Mesendoderm (in vitro differentiated cells): ENCODE measurements around the gene C15orf61.

ENCODE experiments used
- DNase-seq: peaks from one replicate; pipeline ENCODE4 v3.0.0; 2013
- H2AK5ac ChIP-seq: 2 replicates; pipeline ENCODE4 v1.6.1; 2013; ENCODE audit warnings: low read length, inconsistent platforms
- H2BK120ac ChIP-seq: 2 replicates; pipeline ENCODE4 v1.6.1; 2013; ENCODE audit warnings: low read depth, mild to moderate bottlenecking, low read length, moderate library complexity, mixed read lengths
- H2BK15ac ChIP-seq: replicated peaks from 2 replicates; pipeline ENCODE4 v1.6.1; 2013; ENCODE audit warnings: low read depth, mild to moderate bottlenecking, moderate library complexity
- H2BK5ac ChIP-seq: 2 replicates; pipeline ENCODE4 v1.6.1; 2013; ENCODE audit warnings: low read length, inconsistent platforms
- H3K18ac ChIP-seq: 2 replicates; pipeline ENCODE4 v1.6.1; 2013; ENCODE audit warnings: mild to moderate bottlenecking, low read length, mixed read lengths
- H3K23ac ChIP-seq: one replicate; pipeline ENCODE4 v1.6.1; 2013; ENCODE audit warnings: low read length
- H3K27ac ChIP-seq: 2 replicates; pipeline ENCODE4 v1.5.1; 2013; ENCODE audit warnings: low read depth, mild to moderate bottlenecking, inconsistent platforms, low read length, moderate library complexity
- H3K27me3 ChIP-seq: 2 replicates; pipeline ENCODE4 v1.6.1; 2013; ENCODE audit warnings: low read length, control low read depth, mild to moderate bottlenecking, inconsistent platforms; ENCODE audit not compliant: insufficient read depth, poor library complexity
- H3K36me3 ChIP-seq: 2 replicates; pipeline ENCODE4 v1.6.1; 2013; ENCODE audit warnings: low read length, inconsistent platforms; ENCODE audit not compliant: control insufficient read depth, insufficient read depth
- H3K4ac ChIP-seq: one replicate; pipeline ENCODE4 v1.6.1; 2013; ENCODE audit warnings: low read depth, mild to moderate bottlenecking, low read length, moderate library complexity
- H3K4me1 ChIP-seq: 2 replicates; pipeline ENCODE4 v1.6.1; 2013; ENCODE audit warnings: low read depth, low read length, inconsistent platforms; ENCODE audit not compliant: control insufficient read depth
- H3K4me2 ChIP-seq: 2 replicates; pipeline ENCODE4 v1.6.1; 2013; ENCODE audit warnings: low read length
- H3K4me3 ChIP-seq: 2 replicates; pipeline ENCODE4 v1.5.1; 2013; ENCODE audit warnings: mild to moderate bottlenecking, low read length
- H3K56ac ChIP-seq: one replicate; pipeline ENCODE4 v1.6.1; 2013; ENCODE audit warnings: low read length
- H3K79me1 ChIP-seq: 2 replicates; pipeline ENCODE4 v1.6.1; 2013; ENCODE audit warnings: low read length, inconsistent platforms
- H3K79me2 ChIP-seq: 2 replicates; pipeline ENCODE4 v1.6.1; 2013; ENCODE audit warnings: mild to moderate bottlenecking, low read length; ENCODE audit not compliant: control insufficient read depth, insufficient read depth
- H3K9ac ChIP-seq: 2 replicates; pipeline ENCODE4 v1.6.1; 2013; ENCODE audit warnings: low read length, inconsistent platforms
- H4K5ac ChIP-seq: one replicate; pipeline ENCODE4 v1.6.1; 2013; ENCODE audit warnings: low read length
- H4K8ac ChIP-seq: one replicate; pipeline ENCODE4 v1.6.1; 2013; ENCODE audit warnings: low read depth, mild to moderate bottlenecking, control low read depth, low read length, moderate library complexity
- WGBS: extraction: QIAGEN DNeasy Blood & Tissue Kit; methylation state at CpG from one replicate; pipeline ENCODE4 v1.1.7; 2013; ENCODE audit warnings: low lambda C conversion rate, missing lambda C conversion rate; ENCODE audit not compliant: insufficient coverage; ENCODE audit errors: extremely low coverage; 5-methylcytosine and 5-hydroxymethylcytosine counted together

C15orf61 gene

DNA sequence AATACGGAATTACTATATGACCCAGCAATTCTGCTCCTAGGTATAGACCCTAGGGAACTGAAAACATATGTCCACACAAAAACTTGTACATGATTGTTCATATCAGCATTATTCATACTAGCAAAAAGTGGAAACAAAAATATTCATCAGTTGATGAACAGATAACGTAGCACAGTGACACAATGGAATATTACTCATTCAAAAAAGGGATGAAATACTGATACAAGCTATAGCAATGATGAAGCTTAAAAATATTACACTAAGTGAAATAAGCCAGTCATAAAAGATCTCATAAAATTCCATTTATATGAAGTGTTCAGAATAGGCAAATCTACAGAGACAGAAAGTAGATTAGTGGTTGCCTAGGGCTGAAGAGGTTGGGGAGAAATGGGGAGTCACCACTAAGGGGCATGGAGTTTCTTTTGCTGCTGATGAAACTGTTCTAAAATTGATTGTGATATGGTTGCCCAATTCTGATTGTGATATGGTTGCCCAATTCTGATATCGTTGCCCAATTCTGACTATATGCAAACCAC, 10.5 kb downstream of the C15orf61 start:
- Histone ChIP-seq H2BK15ac (no peak overlapping the region), H2BK5ac (no peak overlapping the region), H3K79me2 (no peaks in the 10 kb centered on the region), H3K56ac (no peak overlapping the region), H3K4me2 (no peak overlapping the region), H4K8ac (no peak overlapping the region), H3K4ac (no peak overlapping the region), H3K79me1 (no peaks in the 10 kb centered on the region), H2BK120ac (no peak overlapping the region), H3K4me3 (no peak overlapping the region), H4K5ac (no peak overlapping the region), H3K27ac (no peak overlapping the region), H3K27me3 (no peaks in the 10 kb centered on the region), H3K36me3 (no peaks in the 10 kb centered on the region), H3K23ac (no peak overlapping the region), H2AK5ac (no peak overlapping the region), H3K18ac (no peak overlapping the region), H3K4me1 (no peaks in the 10 kb centered on the region), H3K9ac (no peak overlapping the region)
- no CpG with 5 or more reads among the region's 3 CpGs for WGBS
- DNase-seq, result no peak

DNA sequence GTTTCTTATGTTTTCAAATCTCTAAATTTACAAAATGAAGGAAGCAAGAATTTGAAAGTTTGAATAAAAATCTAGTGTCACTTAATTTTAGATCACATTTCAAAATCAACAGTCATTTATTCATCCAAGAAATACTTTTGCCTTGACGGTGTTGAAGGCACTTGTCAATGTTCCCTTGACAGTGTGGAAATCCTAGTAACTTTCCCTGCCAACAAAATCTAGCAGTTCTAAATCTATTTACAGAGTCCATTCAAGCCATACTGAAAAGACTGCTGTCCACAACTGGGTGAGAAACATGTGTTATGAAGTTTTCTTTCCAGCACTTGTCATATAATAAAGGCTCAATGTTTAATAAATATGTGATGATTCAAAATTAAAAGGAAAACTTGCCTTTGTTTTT, 12.9 kb downstream of the C15orf61 start:
- Histone ChIP-seq H3K4ac (no peak overlapping the region), H3K9ac (no peak overlapping the region), H3K27me3 (no peaks in the 10 kb centered on the region), H2BK5ac (no peak overlapping the region), H3K27ac (no peak overlapping the region), H3K56ac (no peak overlapping the region), H2BK15ac (no peak overlapping the region), H3K79me2 (no peaks in the 10 kb centered on the region), H3K4me1 (no peaks in the 10 kb centered on the region), H2AK5ac (no peak overlapping the region), H3K79me1 (no peaks in the 10 kb centered on the region), H3K23ac (no peak overlapping the region), H3K4me2 (no peak overlapping the region), H3K36me3 (no peaks in the 10 kb centered on the region), H4K5ac (no peak overlapping the region), H4K8ac (no peak overlapping the region), H3K18ac (no peak overlapping the region), H2BK120ac (no peak overlapping the region), H3K4me3 (no peak overlapping the region)
- no CpG with 5 or more reads among the region's 1 CpG for WGBS
- no peak for DNase-seq

DNA sequence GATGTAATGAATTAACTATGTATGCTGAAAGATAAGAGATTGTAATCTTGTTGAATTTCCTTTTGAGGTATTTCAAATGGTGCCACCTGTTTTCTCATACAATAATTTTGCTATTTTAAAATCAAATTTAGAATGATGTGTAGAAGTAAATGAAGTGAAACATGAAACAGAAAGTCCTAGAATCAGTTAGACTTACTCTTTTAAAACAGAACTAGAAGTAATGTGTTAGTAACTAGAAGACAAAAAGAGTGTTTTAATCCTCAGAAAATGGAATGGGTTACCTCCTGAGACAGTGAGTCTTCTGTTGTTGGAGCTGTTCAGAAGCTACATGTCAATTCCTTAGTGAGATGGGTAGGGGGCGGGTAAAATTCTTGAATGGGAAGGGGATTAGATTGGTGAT, 13.4 kb downstream of the C15orf61 start:
- no peak overlapping the region for H3K4me3 ChIP-seq
- H3K27ac ChIP-seq, result no peak overlapping the region
- no peak overlapping the region for H3K18ac ChIP-seq
- H2BK15ac ChIP-seq, result no peak overlapping the region
- no peak overlapping the region for H2BK5ac ChIP-seq
- H4K8ac ChIP-seq, result no peak overlapping the region
- no peak overlapping the region for H3K4me2 ChIP-seq
- H3K4me1 ChIP-seq, result no peaks in the 10 kb centered on the region
- H4K5ac ChIP-seq, result no peak overlapping the region
- no peak overlapping the region for H3K9ac ChIP-seq
- H3K79me2 ChIP-seq, result no peaks in the 10 kb centered on the region
- no peaks in the 10 kb centered on the region for H3K27me3 ChIP-seq
- H3K4ac ChIP-seq, result no peak overlapping the region
- WGBS, result no CpG with 5 or more reads among the region's 1 CpG
- no peak overlapping the region for H2BK120ac ChIP-seq
- no peak overlapping the region for H3K23ac ChIP-seq
- no peaks in the 10 kb centered on the region for H3K79me1 ChIP-seq
- H3K36me3 ChIP-seq, result no peaks in the 10 kb centered on the region
- H3K56ac ChIP-seq, result no peak overlapping the region
- no peak overlapping the region for H2AK5ac ChIP-seq
- no peak for DNase-seq

DNA sequence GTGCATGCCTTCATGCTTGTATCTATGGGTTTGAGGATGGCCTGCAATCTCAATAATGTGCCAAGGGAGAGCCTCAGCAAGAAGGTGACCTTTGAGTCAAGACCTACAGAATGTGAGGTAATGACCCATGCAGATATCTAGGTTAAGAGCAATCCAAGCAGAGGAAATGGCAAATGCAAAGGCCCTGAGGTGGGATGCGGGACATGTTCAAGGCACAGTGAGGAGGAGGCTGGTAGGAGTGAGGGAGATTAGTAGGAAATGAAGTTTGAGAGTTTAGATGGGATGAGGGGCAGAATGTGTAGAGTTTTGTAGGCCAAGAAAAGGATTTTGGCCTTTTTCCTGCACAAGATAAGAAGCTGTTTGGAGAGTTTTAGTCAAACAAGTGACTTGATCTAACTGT, 16.8 kb downstream of the C15orf61 start:
- no peak overlapping the region for H4K8ac ChIP-seq
- no peaks in the 10 kb centered on the region for H3K79me2 ChIP-seq
- no peak for DNase-seq
- H3K27me3 ChIP-seq, result no peaks in the 10 kb centered on the region
- no peak overlapping the region for H2BK15ac ChIP-seq
- no peak overlapping the region for H3K9ac ChIP-seq
- no peak overlapping the region for H2BK120ac ChIP-seq
- no peak overlapping the region for H3K4me3 ChIP-seq
- no CpG with 5 or more reads among the region's 1 CpG for WGBS
- H3K36me3 ChIP-seq, result no peaks in the 10 kb centered on the region
- H3K4ac ChIP-seq, result no peak overlapping the region
- no peaks in the 10 kb centered on the region for H3K79me1 ChIP-seq
- no peaks in the 10 kb centered on the region for H3K4me1 ChIP-seq
- no peak overlapping the region for H3K56ac ChIP-seq
- H3K18ac ChIP-seq, result no peak overlapping the region
- no peak overlapping the region for H4K5ac ChIP-seq
- no peak overlapping the region for H3K4me2 ChIP-seq
- no peak overlapping the region for H3K27ac ChIP-seq
- H3K23ac ChIP-seq, result no peak overlapping the region
- no peak overlapping the region for H2AK5ac ChIP-seq
- H2BK5ac ChIP-seq, result no peak overlapping the region

DNA sequence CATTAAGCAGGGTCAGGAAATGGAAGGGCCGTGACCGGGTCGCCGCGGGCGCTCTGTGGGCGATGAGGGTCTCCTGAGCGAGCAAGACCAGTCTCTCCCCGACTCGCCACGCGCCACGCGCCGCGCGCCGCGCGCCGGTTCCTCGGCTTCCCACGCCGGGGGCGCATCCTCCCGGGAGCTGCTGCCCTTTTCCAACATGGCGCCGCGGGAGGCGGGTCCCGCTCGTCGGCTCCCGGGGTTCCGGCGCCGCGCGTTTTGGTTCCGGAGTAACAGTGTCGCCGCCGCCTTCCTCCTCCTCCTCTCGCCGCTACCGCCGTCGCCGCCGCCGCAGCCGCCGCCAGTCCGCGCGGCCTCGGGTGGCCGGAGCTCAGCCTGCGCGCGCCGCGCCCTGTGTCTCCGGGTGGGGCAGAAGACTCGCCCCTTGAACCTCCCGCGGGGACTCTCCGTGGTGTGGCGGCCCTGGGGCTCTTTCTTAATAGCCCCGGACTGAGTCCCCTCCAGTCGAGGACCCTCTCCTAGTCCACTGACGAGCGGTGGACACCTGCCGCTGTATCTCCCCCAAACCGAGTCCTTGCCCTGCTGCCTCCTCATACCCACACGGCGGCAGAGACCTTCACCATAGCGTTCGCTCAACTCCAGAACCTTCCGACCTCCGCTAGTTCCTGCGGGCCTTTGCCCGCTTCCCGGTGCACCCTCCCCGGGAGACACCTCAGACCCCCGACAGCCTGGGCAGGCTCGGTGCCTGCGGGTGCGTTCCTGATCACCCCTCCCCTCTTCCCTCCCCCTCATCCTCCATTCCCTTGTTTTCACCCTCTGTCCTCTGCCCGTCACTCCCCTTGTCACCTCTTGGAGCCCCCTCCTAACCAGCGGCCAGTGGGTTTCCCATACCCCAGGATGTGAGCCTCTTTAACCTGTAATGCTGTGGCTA, 21.8 kb downstream of the C15orf61 start, which contains the start of gene MAP2K5:
MAP2K5 (plus strand) TSS at position 284 of the 928 bp plus-strand sequence; CDS start at position 917, 633 bp downstream.
- H2BK15ac ChIP-seq, result no peak within 1 kb of the TSS
- peak within 1 kb of the TSS; percentile 34 for H3K18ac ChIP-seq
- peaks cover 2% of the 10 kb centered on the region for H3K4me1 ChIP-seq
- H3K4ac ChIP-seq, result no peak within 1 kb of the TSS
- no peaks in the 10 kb centered on the region for H3K36me3 ChIP-seq
- no peaks in the 10 kb centered on the region for H3K27me3 ChIP-seq
- H3K79me2 ChIP-seq, result no peaks in the 10 kb centered on the region
- no peak within 1 kb of the TSS for H4K5ac ChIP-seq
- H3K79me1 ChIP-seq, result no peaks in the 10 kb centered on the region
- no peak within 1 kb of the TSS for H2AK5ac ChIP-seq
- peak within 1 kb of the TSS; percentile 86 for H3K9ac ChIP-seq
- DNase-seq, result peak; percentile 53
- peak within 1 kb of the TSS; percentile 88 for H3K4me3 ChIP-seq
- no peak within 1 kb of the TSS for H2BK120ac ChIP-seq
- peak within 1 kb of the TSS; percentile 65 for H4K8ac ChIP-seq
- WGBS, result no CpG with 5 or more reads among the region's 91 CpGs
- no peak within 1 kb of the TSS for H3K27ac ChIP-seq
- H2BK5ac ChIP-seq, result no peak within 1 kb of the TSS
- H3K4me2 ChIP-seq, result peak within 1 kb of the TSS; percentile 86
- peak within 1 kb of the TSS; percentile 11 for H3K23ac ChIP-seq
- H3K56ac ChIP-seq, result peak within 1 kb of the TSS; percentile 96
